HEK293T (cell line): Measurements from ENCODE around the gene MGAT4A.

ENCODE experiments used
- FOXM1 ChIP-seq: fragments of 450-650 bp; IDR thresholded peaks from 2 replicates; pipeline ENCODE4 v1.6.1; 2017; ENCODE audit warnings: mild to moderate bottlenecking, borderline replicate concordance
- HDGF ChIP-seq: fragments of 450-650 bp; IDR thresholded peaks from 2 replicates; pipeline ENCODE4 v1.6.1; 2017; ENCODE audit warnings: antibody characterized with exemption, borderline replicate concordance
- PKNOX1 ChIP-seq: fragments of 450-650 bp; IDR thresholded peaks from 2 replicates; pipeline ENCODE4 v1.6.1; 2016
- SP1 ChIP-seq: fragments of 450-650 bp; IDR thresholded peaks from 2 replicates; pipeline ENCODE4 v1.6.1; 2017

- TF ChIP-seq HDGF (no peak), SP1 (no peak), FOXM1 (no peak), PKNOX1 (no peak)
Observed at GRCh38 chr2:98663511-98664090, 67.3 kb downstream of the MGAT4A start.
